Measurements from ENCODE around the gene DLG4.

The DLG4 gene

GRCh38 chr17:7219812-7220592 is at the start of gene DLG4, which contains the start of gene ACADVL:
DLG4 (minus strand) TSS chr17:7219836.
ACADVL (plus strand) TSS chr17:7219938; CDS start chr17:7219985, 47 bp downstream.
- peak; percentile 74 to 81 for DNase-seq

GRCh38 chr17:7266784-7267183 is 47.1 kb upstream of the DLG4 start:
- DNase-seq, result no peak

DNA sequence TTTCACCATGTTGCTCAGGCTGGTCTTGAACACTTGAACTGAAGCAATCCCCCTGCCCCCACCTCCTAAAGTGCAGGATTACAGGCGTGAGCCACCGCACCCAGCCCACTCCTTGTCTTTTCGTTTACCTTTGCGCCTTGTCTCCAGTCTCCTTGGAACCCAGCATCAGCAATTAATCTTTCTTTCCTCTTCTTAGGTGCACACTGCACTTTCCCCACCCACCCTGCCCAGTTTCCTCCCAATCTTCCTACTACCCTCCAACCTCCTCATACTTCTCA is 44.1 kb upstream of the DLG4 start:
- DNase-seq, result no peak

GRCh38 chr17:7262935-7263800 is 43.5 kb upstream of the DLG4 start:
- no peak for DNase-seq

DNA sequence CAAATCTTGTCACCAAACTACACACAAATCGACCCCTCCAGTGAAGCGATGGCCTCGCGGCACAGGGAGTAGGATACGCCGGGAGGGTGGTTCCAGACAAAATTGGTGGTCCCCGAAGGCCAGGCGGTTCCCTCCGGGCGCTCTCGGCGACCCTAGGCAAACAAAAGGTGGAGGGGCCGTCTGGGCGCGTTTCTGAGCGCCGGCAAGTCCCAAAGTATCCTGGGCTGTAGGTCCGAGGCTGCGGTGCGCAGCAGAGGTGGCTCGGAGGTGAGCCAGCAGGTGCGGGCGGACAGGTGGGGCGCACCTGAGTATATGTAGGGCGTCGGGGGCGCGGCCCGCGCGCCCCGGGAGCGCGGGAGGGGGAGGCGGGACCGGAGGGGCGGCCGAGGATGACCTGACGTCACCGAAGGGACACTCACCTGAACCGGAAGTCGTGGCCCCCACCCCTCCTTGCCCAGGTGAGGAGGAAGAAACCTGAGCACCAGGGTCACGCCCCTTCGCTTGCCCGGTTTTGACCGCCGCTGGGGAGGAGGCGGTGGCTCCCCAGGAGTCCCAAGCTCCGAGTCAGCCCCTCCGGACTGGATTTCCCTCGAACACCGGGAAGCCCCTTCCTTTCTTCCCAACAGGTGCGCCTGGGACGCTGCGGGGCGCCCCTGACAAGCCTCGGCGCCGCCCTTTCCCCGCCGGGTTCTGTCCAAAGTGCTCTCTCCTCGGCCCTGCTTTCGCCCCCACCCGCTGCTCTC is 42.7 kb upstream of the DLG4 start, which contains the start of gene CLDN7:
CLDN7 (minus strand) TSS at position 287 of the 743 bp plus-strand sequence. CDS start 435 bp downstream, outside the sequence.
- no peak for DNase-seq

- peak in 1 of 2 donors; percentile 40 for DNase-seq
Measured at GRCh38 chr17:7261379-7262191, 41.9 kb upstream of the DLG4 start.

DNA sequence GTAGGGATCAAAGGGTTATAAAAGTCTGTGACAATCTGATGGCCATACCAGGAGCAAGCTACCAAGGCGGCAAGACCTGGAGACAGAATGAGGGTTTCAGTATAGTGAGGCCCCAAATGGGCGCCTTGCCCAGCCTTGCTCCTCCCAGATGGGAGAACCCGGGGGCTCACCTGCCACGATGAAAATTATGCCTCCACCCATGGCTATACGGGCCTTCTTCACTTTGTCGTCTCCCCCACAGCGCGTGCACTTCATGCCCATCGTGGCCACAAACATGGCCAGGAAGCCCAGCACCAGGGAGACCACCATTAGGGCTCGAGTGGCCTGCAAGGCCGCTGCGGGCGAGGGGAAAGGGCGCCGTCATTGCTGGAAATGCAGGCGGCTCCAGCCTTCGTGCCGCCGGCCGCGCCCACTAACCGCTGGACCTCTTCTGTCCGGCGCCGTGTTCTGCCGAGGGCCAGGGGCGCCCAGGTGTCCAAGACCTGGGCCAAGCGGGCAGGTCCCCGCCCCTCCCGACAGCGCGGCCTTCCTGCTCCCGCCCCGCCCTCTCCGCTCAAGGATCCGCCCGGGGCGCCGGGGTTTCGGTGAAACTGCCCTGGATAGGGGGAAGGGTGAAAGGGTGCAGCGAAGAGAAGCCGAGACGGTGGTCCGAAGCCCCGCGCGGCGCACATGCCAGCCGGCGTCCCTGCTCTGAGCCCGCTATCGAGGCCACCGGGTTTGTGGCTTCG is 41.2 kb upstream of the DLG4 start:
- peak in 1 of 2 donors; percentile 49 for DNase-seq

GRCh38 chr17:7260151-7260550 is 40.5 kb upstream of the DLG4 start:
- no peak for DNase-seq

- no peak for DNase-seq
Measured at GRCh38 chr17:7259555-7259889, 39.9 kb upstream of the DLG4 start.

GRCh38 chr17:7258731-7259554 is 39.3 kb upstream of the DLG4 start:
- DNase-seq, result no peak

- DNase-seq, result no peak
Measured at GRCh38 chr17:7256766-7257456, 37.3 kb upstream of the DLG4 start.

GRCh38 chr17:7254511-7254910 is 34.9 kb upstream of the DLG4 start:
- no peak for DNase-seq

DNA sequence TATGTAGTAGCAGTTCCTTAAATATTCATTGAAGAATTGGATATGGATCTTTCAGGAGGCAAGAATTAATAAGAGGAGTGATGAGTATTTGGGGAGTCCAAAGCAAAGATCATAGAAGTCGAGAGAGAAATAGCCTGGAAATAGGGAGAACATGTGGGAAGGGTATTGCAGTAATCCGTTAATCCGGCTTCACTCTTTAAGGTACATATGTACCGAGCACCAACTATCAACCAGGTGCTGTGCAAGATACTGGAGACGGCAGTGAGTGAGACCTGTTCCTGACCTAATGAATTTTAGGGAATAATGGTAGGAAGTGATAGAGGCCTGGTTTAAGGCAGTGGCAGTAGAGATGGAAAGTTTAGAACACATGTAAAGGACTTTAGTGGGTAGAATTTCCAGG is 33.4 kb upstream of the DLG4 start:
- no peak for DNase-seq

DNA sequence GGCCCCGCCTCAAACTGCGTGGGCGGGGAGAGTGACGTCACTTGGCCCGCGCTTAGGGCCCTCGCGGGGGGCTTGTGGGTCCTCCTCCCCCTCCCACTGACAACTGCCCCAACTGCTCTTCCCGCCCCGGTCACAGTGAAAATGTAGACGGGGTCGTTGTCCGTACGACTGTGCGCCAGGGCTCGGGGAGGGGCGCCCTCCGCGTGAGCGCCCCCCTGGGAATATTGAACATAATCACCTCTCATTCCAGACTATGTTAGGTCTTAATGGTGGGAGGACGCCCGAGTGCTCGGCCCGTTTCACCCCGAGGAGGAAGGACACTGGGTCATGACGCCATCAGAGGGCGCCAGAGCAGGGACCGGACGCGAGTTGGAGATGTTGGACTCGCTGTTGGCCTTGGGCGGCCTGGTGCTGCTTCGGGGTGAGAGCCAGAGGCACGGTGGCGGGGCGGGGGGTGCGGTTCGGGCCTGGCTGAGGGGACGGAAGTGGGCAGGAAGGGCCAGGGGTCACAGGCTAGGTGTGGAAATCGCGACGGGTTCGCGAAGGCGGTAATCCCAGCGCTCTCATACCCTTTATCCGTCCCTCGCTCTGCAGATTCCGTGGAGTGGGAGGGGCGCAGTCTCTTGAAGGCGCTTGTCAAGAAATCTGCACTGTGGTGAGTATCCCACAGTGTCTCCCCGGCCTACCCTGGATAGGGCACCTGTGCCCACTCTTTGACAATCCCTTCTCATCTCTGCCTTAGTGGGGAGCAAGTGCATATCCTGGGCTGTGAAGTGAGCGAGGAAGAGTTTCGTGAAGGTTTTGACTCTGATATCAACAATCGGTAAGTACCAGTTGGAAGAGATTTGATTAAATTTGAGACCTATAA is 32.8 kb upstream of the DLG4 start, which contains the start of gene ELP5:
ELP5 (plus strand) TSS at position 40 of the 868 bp plus-strand sequence; CDS start at position 376, 336 bp downstream.
- DNase-seq, result peak; percentile 90 to 91

- peak; percentile 99 for DNase-seq
Measured at GRCh38 chr17:7251661-7252175, 32.1 kb upstream of the DLG4 start, which contains the start of gene CTDNEP1. CTDNEP1 (minus strand) TSS chr17:7251734; CDS start chr17:7251296, 438 bp downstream.

DNA sequence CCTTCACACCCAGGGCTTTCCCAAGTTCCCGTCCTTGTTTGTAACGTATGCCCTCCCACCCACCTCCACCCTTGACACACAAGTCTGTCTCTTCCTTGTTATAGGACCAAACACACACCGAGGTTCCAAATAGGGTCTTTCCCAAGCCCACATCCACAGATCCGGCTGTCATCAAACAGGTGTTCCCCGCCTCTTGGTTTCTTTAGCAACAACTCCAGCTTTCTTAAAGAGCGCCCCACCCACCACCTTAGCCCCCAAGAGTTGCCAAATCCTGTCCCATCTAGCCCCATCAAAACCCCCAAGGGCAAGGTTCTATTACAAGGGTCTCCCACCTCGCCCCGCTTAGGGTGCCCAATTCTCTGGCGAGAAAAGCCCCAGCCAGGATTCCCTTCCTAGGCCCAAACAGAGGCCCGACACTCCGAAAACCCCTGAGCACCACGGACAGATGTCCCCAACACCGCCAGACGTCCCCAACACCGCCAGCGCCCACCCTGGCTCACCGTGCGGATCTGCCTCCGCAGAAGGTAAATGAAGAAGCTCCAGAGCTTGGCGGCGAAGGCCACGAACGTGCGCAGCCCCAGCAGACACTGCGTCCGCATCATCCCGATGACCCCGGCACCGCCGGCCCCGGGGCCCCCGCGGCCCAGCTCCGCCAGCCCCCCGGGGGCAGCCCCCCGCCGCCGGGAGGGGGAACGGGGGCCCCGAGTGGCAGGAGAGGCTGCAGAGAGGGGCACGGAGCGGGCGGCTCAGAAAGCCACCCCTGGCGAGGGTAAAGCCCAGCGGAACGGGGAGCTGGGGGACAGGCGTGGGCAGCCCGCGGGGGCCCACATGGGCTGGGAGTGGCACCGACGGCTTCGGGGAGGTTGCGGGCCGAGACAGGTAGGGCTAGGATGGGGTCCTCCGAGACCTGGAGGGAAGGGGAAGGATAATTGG is 31.3 kb upstream of the DLG4 start:
- DNase-seq, result peak; percentile 47 to 66

- no peak for DNase-seq
Measured at GRCh38 chr17:7249830-7250229, 30.2 kb upstream of the DLG4 start.
